ENCODE measurements around the gene ULK1. TPM values are rescaled to one million over a fixed set of nuclear protein-coding genes. Genes with fewer than 3 reads are reported as not detected.

ULK1 gene
- polyA plus RNA-seq, 3 donors = 1.0 to 75.1 (median 1.3) TPM

GRCh38 chr12:131917139-131917710 is 22.8 kb downstream of the ULK1 start:
- Histone ChIP-seq H3K79me2 (ENCODE audit: insufficient read depth, low read length) (no peaks in the 10 kb centered on the region), H3K36me3 (replicated peaks in 1 of 2; ENCODE audit: control insufficient read depth in 1 of 2, insufficient read depth in 2 of 2, low read length in 2 of 2) (peaks cover 77 to 100% of the 10 kb centered on the region in 2 donors), H3K27me3 (ENCODE audit: control insufficient read depth in 2 of 2, insufficient read depth in 2 of 2, low read length in 2 of 2) (no peaks in the 10 kb centered on the region), H3K4me2 (replicated peaks; ENCODE audit: extremely low read depth, low read length, poor library complexity, severe bottlenecking) (no peak overlapping the region), H3K9me3 (replicated peaks in 1 of 2; ENCODE audit: control insufficient read depth in 1 of 2, insufficient read depth in 1 of 2, low read length in 2 of 2) (no peaks in the 10 kb centered on the region), H3K27ac (ENCODE audit: low read depth in 1 of 2, low read length in 2 of 2) (no peak overlapping the region), H3K4me1 (ENCODE audit: control insufficient read depth in 1 of 2, insufficient read depth in 2 of 2, low read length in 2 of 2) (no peaks in the 10 kb centered on the region), H3K9ac (ENCODE audit: insufficient read depth, low read length, poor library complexity, severe bottlenecking) (no peak overlapping the region), H4K20me1 (ENCODE audit: insufficient read depth, low read length) (peaks cover 88% of the 10 kb centered on the region), H2AFZ (ENCODE audit: insufficient read depth, low read depth, low read length, poor library complexity, severe bottlenecking) (no peak overlapping the region), H3K4me3 (replicated peaks in 1 of 3; ENCODE audit: low read depth in 2 of 3, low read length in 3 of 3) (no peak overlapping the region)
- WGBS (ENCODE audit: insufficient coverage) = 97% methylated on average over 14 of the region's 31 CpGs
- H3K4me1 Mint-ChIP-seq = no peaks in the 10 kb centered on the region
- DNase-seq = peak in 1 of 3 donors; percentile 22
- peaks cover 0 to under 1% (median 0%) of the 10 kb centered on the region in 7 donors for H3K9me3 Mint-ChIP-seq
- H3K4me3 Mint-ChIP-seq = no peak overlapping the region
- intact Hi-C loops (cut with micrococcal nuclease) = no loop called here
- no peaks in the 10 kb centered on the region for H3K27me3 Mint-ChIP-seq (ENCODE audit: low read depth in 3 of 3)
- TF ChIP-seq CTCF (IDR thresholded peaks at IDR 0.05) = no peak
- H3K27ac Mint-ChIP-seq = no peak overlapping the region
- peaks cover 56 to 82% of the 10 kb centered on the region in 2 donors for H3K36me3 Mint-ChIP-seq

- H3K4me3 Mint-ChIP-seq = no peak overlapping the region
- H3K27me3 ChIP-seq (ENCODE audit: control insufficient read depth in 2 of 2, insufficient read depth in 2 of 2, low read length in 2 of 2) = no peaks in the 10 kb centered on the region
- H3K4me2 ChIP-seq (replicated peaks; ENCODE audit: extremely low read depth, low read length, poor library complexity, severe bottlenecking) = no peak overlapping the region
- H3K9ac ChIP-seq (ENCODE audit: insufficient read depth, low read length, poor library complexity, severe bottlenecking) = no peak overlapping the region
- no peaks in the 10 kb centered on the region for H3K9me3 ChIP-seq (replicated peaks in 1 of 2; ENCODE audit: control insufficient read depth in 1 of 2, insufficient read depth in 1 of 2, low read length in 2 of 2)
- peaks cover 74 to 100% of the 10 kb centered on the region in 2 donors for H3K36me3 ChIP-seq (replicated peaks in 1 of 2; ENCODE audit: control insufficient read depth in 1 of 2, insufficient read depth in 2 of 2, low read length in 2 of 2)
- no peaks in the 10 kb centered on the region for H3K4me1 Mint-ChIP-seq
- TF ChIP-seq CTCF (IDR thresholded peaks at IDR 0.05) = no peak
- intact Hi-C loops (cut with micrococcal nuclease) = no loop called here
- no peaks in the 10 kb centered on the region for H3K27me3 Mint-ChIP-seq (ENCODE audit: low read depth in 3 of 3)
- no peak overlapping the region for H3K27ac ChIP-seq (ENCODE audit: low read depth in 1 of 2, low read length in 2 of 2)
- H3K4me3 ChIP-seq (replicated peaks in 1 of 3; ENCODE audit: low read depth in 2 of 3, low read length in 3 of 3) = no peak overlapping the region
- H3K9me3 Mint-ChIP-seq = peaks cover 0 to 3% (median 0%) of the 10 kb centered on the region in 7 donors
- H4K20me1 ChIP-seq (ENCODE audit: insufficient read depth, low read length) = peaks cover 88% of the 10 kb centered on the region
- 97% methylated on average over 12 of the region's 18 CpGs for WGBS (ENCODE audit: insufficient coverage)
- H3K27ac Mint-ChIP-seq = peak overlapping the region in 1 of 7 donors; percentile 41
- H3K4me1 ChIP-seq (ENCODE audit: control insufficient read depth in 1 of 2, insufficient read depth in 2 of 2, low read length in 2 of 2) = no peaks in the 10 kb centered on the region
- no peak for DNase-seq
- peaks cover 56 to 82% of the 10 kb centered on the region in 2 donors for H3K36me3 Mint-ChIP-seq
- H2AFZ ChIP-seq (ENCODE audit: insufficient read depth, low read depth, low read length, poor library complexity, severe bottlenecking) = no peak overlapping the region
- H3K79me2 ChIP-seq (ENCODE audit: insufficient read depth, low read length) = no peaks in the 10 kb centered on the region
Observed at GRCh38 chr12:131917711-131918306, 23.4 kb downstream of the ULK1 start.

Data from CD14-positive monocyte (primary cell).